GM12878 (cell line): Measurements from ENCODE around the gene USP37. TPM values are rescaled to one million over a fixed set of nuclear protein-coding genes. Genes with fewer than 3 reads are reported as not detected.

Source experiments
- ATAC-seq: fragments of 200-7000 bp; cut with Tn5 transposase; 3 replicates; pipeline ENCODE4 v1.9.1; 2020; ENCODE audit warnings: mild to moderate bottlenecking, moderate library complexity
- BruUV-seq: library from RNA; stranded (reverse); fragments of 400-500 nt; replicated peaks from 2 replicates; lab custom pipeline; 2021; lab: Mats Ljungman, UMichigan
- CTCF ChIA-PET: fragments of 300-600 bp; sonication (Branson Sonifier 250); formaldehyde crosslinking; extraction: SDS; loops from one replicate; lab custom pipeline; 2021; ENCODE audit warnings: inconsistent platforms; lab: Yijun Ruan, JAX
- POLR2A ChIA-PET: fragments of 350-600 bp; formaldehyde crosslinking; extraction: SDS; loops from one replicate; lab custom pipeline; 2021; ENCODE audit warnings: inconsistent platforms; lab: Charles Lee
- RAD21 ChIA-PET: fragments of 300-600 bp; sonication (Branson Sonifier 250); formaldehyde crosslinking; loops from one replicate; lab custom pipeline; 2023; ENCODE audit warnings: antibody characterized with exemption; ENCODE audit not compliant: unreplicated experiment; lab: Charles Lee
- SMC1A ChIA-PET: fragments of 300-600 bp; sonication (Branson Sonifier 250); formaldehyde crosslinking; loops from one replicate; lab custom pipeline; 2023; ENCODE audit not compliant: unreplicated experiment, uncharacterized antibody; lab: Charles Lee
- DNase-seq: peaks from one replicate; pipeline ENCODE4 v3.0.0-alpha.2; 2011; ENCODE audit warnings: low read depth, low spot score
- FAIRE-seq: peaks from 3 replicates; lab custom pipeline; 2011; peaks lifted over from hg19 to GRCh38; lab: Jason Lieb, UNC
- H2AFZ ChIP-seq: 2 replicates; pipeline ENCODE4 v1.6.0; 2011; ENCODE audit warnings: low read depth, low read length, control low read depth; ENCODE audit not compliant: control insufficient read depth
- H3K27ac ChIP-seq: 2 replicates; pipeline ENCODE4 v1.5.1; 2011; ENCODE audit warnings: control low read depth; ENCODE audit not compliant: control insufficient read depth, insufficient read depth
- H3K27me3 ChIP-seq, 2 experiments: replicated peaks in 1 of 2; 2 replicates each; pipeline versions ENCODE4 v1.6.0 to v1.6.1; 2011; ENCODE audit warnings: low read length in 1 of 2; ENCODE audit not compliant: control insufficient read depth in 2 of 2, insufficient read depth in 2 of 2
- H3K36me3 ChIP-seq, 2 experiments: 2 replicates each; pipeline ENCODE4 v1.5.1; 2011; ENCODE audit warnings: low read length in 1 of 2; ENCODE audit not compliant: control insufficient read depth in 2 of 2, insufficient read depth in 2 of 2
- H3K4me1 ChIP-seq: 2 replicates; pipeline ENCODE4 v1.6.1; 2011; ENCODE audit warnings: mild to moderate bottlenecking, low read length, moderate library complexity, mixed read lengths; ENCODE audit not compliant: control insufficient read depth, insufficient read depth
- H3K4me2 ChIP-seq: 2 replicates; pipeline ENCODE4 v1.6.0; 2011; ENCODE audit warnings: control low read depth; ENCODE audit not compliant: control insufficient read depth, insufficient read depth
- H3K4me3 ChIP-seq: fragments of 200-600 bp; sonication (generic); 2 replicates; pipeline ENCODE4 v1.5.1; 2016
- H3K79me2 ChIP-seq: 2 replicates; pipeline ENCODE4 v1.6.0; 2011; ENCODE audit warnings: low read length; ENCODE audit not compliant: control insufficient read depth, insufficient read depth
- H3K9ac ChIP-seq: 2 replicates; pipeline ENCODE4 v1.8.0; 2011; ENCODE audit warnings: low read length, control low read depth, mixed read lengths; ENCODE audit not compliant: control insufficient read depth, insufficient read depth
- H3K9me3 ChIP-seq: replicated peaks from 3 replicates; pipeline ENCODE4 v1.5.1; 2011; ENCODE audit warnings: mild to moderate bottlenecking, low read length; ENCODE audit not compliant: control insufficient read depth, insufficient read depth
- H4K20me1 ChIP-seq: 2 replicates; pipeline ENCODE4 v1.6.0; 2011; ENCODE audit not compliant: control insufficient read depth, insufficient read depth
- ATF2 ChIP-seq: IDR thresholded peaks from 2 replicates; pipeline ENCODE4 v1.6.1; 2012; ENCODE audit warnings: low read length, inconsistent platforms
- BCLAF1 ChIP-seq: fragments of 450-650 bp; IDR thresholded peaks from 2 replicates; pipeline ENCODE4 v1.6.1; 2017; ENCODE audit warnings: antibody characterized with exemption, mild to moderate bottlenecking, moderate library complexity
- CBFB ChIP-seq: IDR thresholded peaks from 2 replicates; pipeline ENCODE4 v1.6.1; 2016; ENCODE audit warnings: antibody characterized with exemption, low read depth
- CHD1 ChIP-seq: IDR thresholded peaks from 2 replicates; pipeline ENCODE4 v1.6.1; 2012; ENCODE audit warnings: low read depth, low read length, improper control_type of control experiment
- CREB1 ChIP-seq: IDR thresholded peaks from 2 replicates; pipeline ENCODE4 v1.6.1; 2012; ENCODE audit warnings: low read depth, mild to moderate bottlenecking, inconsistent platforms
- HDAC2 ChIP-seq: fragments of 200-600 bp; sonication (generic); IDR thresholded peaks from 2 replicates; pipeline ENCODE4 v1.6.1; 2017
- MAX ChIP-seq: IDR thresholded peaks from 2 replicates; pipeline ENCODE4 v1.6.1; 2012; ENCODE audit warnings: low read depth, low read length, improper control_type of control experiment
- NR2C2 ChIP-seq: IDR thresholded peaks from 2 replicates; pipeline ENCODE4 v1.6.1; 2011; ENCODE audit warnings: borderline replicate concordance, low read depth; ENCODE audit not compliant: control insufficient read depth, insufficient read length
- NR2F1 ChIP-seq: fragments of 450-650 bp; conservative IDR thresholded peaks from 2 replicates; pipeline ENCODE4 v1.6.1; 2017; ENCODE audit warnings: mild to moderate bottlenecking
- SREBF2 ChIP-seq: IDR thresholded peaks from 2 replicates; pipeline ENCODE4 v1.6.1; 2012; ENCODE audit warnings: mild to moderate bottlenecking, low read length
- SUPT20H ChIP-seq: IDR thresholded peaks from 2 replicates; pipeline ENCODE4 v1.6.1; 2011; ENCODE audit warnings: low read depth, mild to moderate bottlenecking, low read length, moderate library complexity, borderline replicate concordance; ENCODE audit not compliant: control insufficient read depth
- TCF12 ChIP-seq: IDR thresholded peaks from 2 replicates; pipeline ENCODE4 v1.6.1; 2011; ENCODE audit warnings: low read depth, mild to moderate bottlenecking, low read length
- ZZZ3 ChIP-seq: IDR thresholded peaks from 2 replicates; pipeline ENCODE4 v1.6.1; 2011; ENCODE audit warnings: low read depth; ENCODE audit not compliant: control insufficient read depth, insufficient read length
- WGBS: methylation state at CpG from one replicate; pipeline ENCODE4 v1.1.6; 2016; ENCODE audit warnings: low lambda C conversion rate; ENCODE audit not compliant: insufficient replicate concordance, insufficient coverage; ENCODE audit errors: missing lambda C conversion rate; 5-methylcytosine and 5-hydroxymethylcytosine counted together
- in situ Hi-C: fragments of 300-500 bp; cut with MboI; formaldehyde crosslinking; loops from 9 replicates; pipeline ENCODE4 v1.14.3; 2018; ENCODE audit warnings: mixed read lengths
- intact Hi-C: fragments of 100-400 bp; cut with micrococcal nuclease; formaldehyde crosslinking; loops from one replicate; pipeline ENCODE4 v1.14.2; 2022; ENCODE audit not compliant: unreplicated experiment
- polyA plus RNA-seq, 11 experiments: library from polyadenylated mRNA; depleted of rRNA in 4 of 11; unstranded in 6 of 11; stranded (reverse) in 5 of 11; fragments of >200 nt; fragmentation: Nextera tagmentation in 4 of 11; fragmentation: Illumina TruSeq in 1 of 11; extraction: Ambion mirVana in 4 of 11; extraction: Trizol in 1 of 11; gene quantifications; 1 replicate in 1 of 11; 2 replicates in 10 of 11; pipeline versions ENCODE4 v1.2.1 to v1.2.3, GENCODE V29; 2011 to 2016; ENCODE audit warnings: inconsistent platforms in 2 of 11, missing spikeins in 2 of 11, low read depth in 1 of 11
- total RNA-seq, 4 experiments: library from RNA; depleted of rRNA in 3 of 4; stranded (reverse); fragments of >200 nt in 3 of 4; fragmentation: Illumina TruSeq in 1 of 4; extraction: Trizol in 1 of 4; gene quantifications; 2 replicates each; pipeline versions ENCODE4 v1.2.1 to v1.2.3, GENCODE V29; 2013 to 2021

USP37 gene
- total and polyA plus RNA-seq, 10 of the 15 experiments (the other 5 are each of a cell fraction or from before 2014, with no cell fraction given) = 2.8 to 16.0 (median 10.4) TPM

GRCh38 chr2:218458598-218458997, 109.6 kb downstream of the USP37 start:
- intact Hi-C loops = no loop called here

GRCh38 chr2:218456849-218457248, 111.3 kb downstream of the USP37 start:
- WGBS = 84% methylated on average over 3 of the region's 3 CpGs
- H3K4me3 ChIP-seq = no peak overlapping the region
- FAIRE-seq (no peak), ATAC-seq (no peak), DNase-seq (no peak)
- RAD21 ChIA-PET = no interaction called here
- CTCF ChIA-PET = interaction anchor here (0.5 to 1.0 kb wide), 3 partner anchors 60 to 101 kb away, joined by 3 read pairs; partner anchors contain the start of gene CATIP
- H3K79me2 ChIP-seq = no peaks in the 10 kb centered on the region
- POLR2A ChIA-PET = interaction anchor here (0.7 kb wide), 1 partner anchor 36 kb away, joined by 3 read pairs; no protein-coding TSS in a partner anchor
- intact Hi-C loops = no loop called here
- SMC1A ChIA-PET = no interaction called here
- no peak overlapping the region for H3K9ac ChIP-seq
- H3K9me3 ChIP-seq = no peaks in the 10 kb centered on the region; the same call in 2 of the 3 replicates
- H3K36me3 ChIP-seq = peaks cover 4 to 20% of the 10 kb centered on the region in 2 experiments
- no TSS peak for BruUV-seq
- H3K4me1 ChIP-seq = no peaks in the 10 kb centered on the region
- in situ Hi-C loops = no loop called here
- H2AFZ ChIP-seq = no peak overlapping the region
- H3K4me2 ChIP-seq = no peak overlapping the region
- no peaks in the 10 kb centered on the region for H4K20me1 ChIP-seq
- H3K27ac ChIP-seq = no peak overlapping the region
- no peaks in the 10 kb centered on the region for H3K27me3 ChIP-seq
- TF ChIP-seq HDAC2 (no peak), ZZZ3 (no peak), TCF12 (no peak), CBFB (no peak), NR2C2 (no peak), BCLAF1 (no peak), CREB1 (no peak), SUPT20H (no peak), CHD1 (no peak), NR2F1 (no peak), MAX (no peak)

More at GRCh38 chr2:218458598-218458997, 109.6 kb downstream of the USP37 start:
- Histone ChIP-seq H4K20me1 (no peaks in the 10 kb centered on the region), H3K79me2 (no peaks in the 10 kb centered on the region), H2AFZ (no peak overlapping the region), H3K27ac (no peak overlapping the region), H3K36me3 (peaks cover 4 to 23% of the 10 kb centered on the region in 2 experiments), H3K9me3 (no peaks in the 10 kb centered on the region; the same call in 2 of the 3 replicates), H3K27me3 (no peaks in the 10 kb centered on the region), H3K4me2 (no peak overlapping the region), H3K9ac (no peak overlapping the region), H3K4me1 (no peaks in the 10 kb centered on the region), H3K4me3 (no peak overlapping the region)
- in situ Hi-C loops = no loop called here
- WGBS = 100% methylated on average over 1 of the region's 1 CpG
- FAIRE-seq (no peak), ATAC-seq (no peak), DNase-seq (no peak)
- ChIA-PET RAD21 (no interaction called here), CTCF (interaction anchor here (0.7 kb wide), 1 partner anchor 95 kb away, joined by 3 read pairs; no protein-coding TSS in a partner anchor), POLR2A (no interaction called here), SMC1A (no interaction called here)
- TF ChIP-seq ATF2 = no peak
- no peak for TF ChIP-seq SREBF2
- BruUV-seq = no TSS peak
